ENCODE measurements around the gene TERF2IP. TPM values are rescaled to one million over a fixed set of nuclear protein-coding genes. Genes with fewer than 3 reads are reported as not detected.

TERF2IP gene
- total RNA-seq, 1 donor from 2014 or later = 65.1 TPM

- TF ChIP-seq POLR2A (IDR thresholded peaks at IDR 0.05) (no peak), CTCF (IDR thresholded peaks at IDR 0.05) (no peak)
- intact Hi-C loops (cut with DNase I) = no loop called here
- no peak overlapping the region for H3K4me3 ChIP-seq
- no peaks in the 10 kb centered on the region for H3K27me3 ChIP-seq
- no peaks in the 10 kb centered on the region for H3K36me3 ChIP-seq
- no peak overlapping the region for H3K27ac ChIP-seq
- H3K4me1 ChIP-seq = no peaks in the 10 kb centered on the region
- no peaks in the 10 kb centered on the region for H3K9me3 ChIP-seq
- DNase-seq (ENCODE audit: extremely low spot score in 2 of 2) = no peak
These were observed 48.1 kb downstream of the TERF2IP start for GRCh38 chr16:75695708-75696107.

- intact Hi-C loops (cut with DNase I) = no loop called here
- Histone ChIP-seq H3K36me3 (no peaks in the 10 kb centered on the region), H3K9me3 (no peaks in the 10 kb centered on the region), H3K4me3 (no peak overlapping the region), H3K4me1 (no peaks in the 10 kb centered on the region), H3K27ac (no peak overlapping the region), H3K27me3 (no peaks in the 10 kb centered on the region)
- TF ChIP-seq POLR2A (IDR thresholded peaks at IDR 0.05) (no peak), CTCF (IDR thresholded peaks at IDR 0.05) (no peak), POLR2AphosphoS5 (IDR thresholded peaks at IDR 0.05; ENCODE audit: insufficient read depth in 1 of 2, low read depth in 1 of 2) (no peak)
- DNase-seq (ENCODE audit: extremely low spot score in 2 of 2) = no peak
These were observed 50.0 kb downstream of the TERF2IP start for GRCh38 chr16:75697571-75697970.

GRCh38 chr16:75701361-75701760, 53.8 kb downstream of the TERF2IP start, which contains the start of gene DUXB:
TSS of gene DUXB (minus strand) at chr16:75701461. CDS start at chr16:75701418, 43 bp downstream.
- no peaks in the 10 kb centered on the region for H3K27me3 ChIP-seq
- H3K9me3 ChIP-seq = no peaks in the 10 kb centered on the region
- H3K27ac ChIP-seq = no peak within 1 kb of the TSS
- no peaks in the 10 kb centered on the region for H3K36me3 ChIP-seq
- no peak for DNase-seq (ENCODE audit: extremely low spot score in 2 of 2)
- TF ChIP-seq POLR2A (IDR thresholded peaks at IDR 0.05) (no peak), CTCF (IDR thresholded peaks at IDR 0.05) (no peak), POLR2AphosphoS5 (IDR thresholded peaks at IDR 0.05; ENCODE audit: insufficient read depth in 1 of 2, low read depth in 1 of 2) (no peak)
- intact Hi-C loops (cut with DNase I) = no loop called here
- H3K4me1 ChIP-seq = no peaks in the 10 kb centered on the region
- H3K4me3 ChIP-seq = no peak within 1 kb of the TSS

- TF ChIP-seq POLR2A (IDR thresholded peaks at IDR 0.05) = no peak
- TF ChIP-seq POLR2AphosphoS5 (IDR thresholded peaks at IDR 0.05; ENCODE audit: insufficient read depth in 1 of 2, low read depth in 1 of 2) = no peak
- no peak for TF ChIP-seq CTCF (IDR thresholded peaks at IDR 0.05)
- Histone ChIP-seq H3K36me3 (no peaks in the 10 kb centered on the region), H3K9me3 (no peaks in the 10 kb centered on the region), H3K27ac (no peak overlapping the region), H3K4me3 (no peak overlapping the region), H3K4me1 (no peaks in the 10 kb centered on the region), H3K27me3 (no peaks in the 10 kb centered on the region)
- DNase-seq (ENCODE audit: extremely low spot score in 2 of 2) = no peak
- intact Hi-C loops (cut with DNase I) = no loop called here
These were observed 54.7 kb downstream of the TERF2IP start for GRCh38 chr16:75702242-75702641.

GRCh38 chr16:75703306-75703705, 55.7 kb downstream of the TERF2IP start:
- TF ChIP-seq POLR2A (IDR thresholded peaks at IDR 0.05) = no peak
- TF ChIP-seq CTCF (IDR thresholded peaks at IDR 0.05) = no peak
- TF ChIP-seq POLR2AphosphoS5 (IDR thresholded peaks at IDR 0.05; ENCODE audit: insufficient read depth in 1 of 2, low read depth in 1 of 2) = no peak
- Histone ChIP-seq H3K27ac (no peak overlapping the region), H3K27me3 (no peaks in the 10 kb centered on the region), H3K9me3 (no peaks in the 10 kb centered on the region), H3K36me3 (no peaks in the 10 kb centered on the region), H3K4me3 (no peak overlapping the region), H3K4me1 (no peaks in the 10 kb centered on the region)
- intact Hi-C loops (cut with DNase I) = no loop called here
- DNase-seq (ENCODE audit: extremely low spot score in 2 of 2) = no peak

Small RNA genes lying within 50 kb of the gene (small RNA-seq; reads per million reads assigned to genes)
- gene RN7SL520P = not detected

Other genes with a start within 250 kb of the TERF2IP start
- gene CFDP1, start 214.3 kb upstream of the TERF2IP start, total RNA-seq = 45.7 TPM
- 21.9 TPM for gene TMEM170A, start 183.1 kb upstream of the TERF2IP start, total RNA-seq
- gene CHST6, start 152.3 kb upstream of the TERF2IP start, total RNA-seq = 0.25 TPM
- not detected for gene CHST5, start 111.7 kb upstream of the TERF2IP start, total RNA-seq
- 6.9 TPM for gene TMEM231, start 91.5 kb upstream of the TERF2IP start, total RNA-seq
- gene GABARAPL2, start 81.4 kb upstream of the TERF2IP start, total RNA-seq = 86.4 TPM
- 44.4 TPM for gene ADAT1, start 24.5 kb upstream of the TERF2IP start, total RNA-seq
- 82.0 TPM for gene KARS1, start 108 bp upstream of the TERF2IP start, total RNA-seq
- not detected for gene CPHXL2, start 29.2 kb downstream of the TERF2IP start, total RNA-seq
- not detected for gene DUXB, start 53.7 kb downstream of the TERF2IP start, total RNA-seq
- gene CPHXL, start 78.7 kb downstream of the TERF2IP start, total RNA-seq = not detected